HG02678 (cell line): ENCODE data around the gene CDC42BPA.
"Not testable (repeated sequence)": the region's sequence is repeated elsewhere in the genome, so short reads cannot be mapped to it uniquely, and the experiment has no call there.

ENCODE experiments used
- ATAC-seq: cut with Tn5 transposase; IDR thresholded peaks from one replicate; pipeline ENCODE4 v1.9.1; 2021; ENCODE audit warnings: mild to moderate bottlenecking, moderate library complexity; ENCODE audit not compliant: unreplicated experiment

The CDC42BPA gene

DNA sequence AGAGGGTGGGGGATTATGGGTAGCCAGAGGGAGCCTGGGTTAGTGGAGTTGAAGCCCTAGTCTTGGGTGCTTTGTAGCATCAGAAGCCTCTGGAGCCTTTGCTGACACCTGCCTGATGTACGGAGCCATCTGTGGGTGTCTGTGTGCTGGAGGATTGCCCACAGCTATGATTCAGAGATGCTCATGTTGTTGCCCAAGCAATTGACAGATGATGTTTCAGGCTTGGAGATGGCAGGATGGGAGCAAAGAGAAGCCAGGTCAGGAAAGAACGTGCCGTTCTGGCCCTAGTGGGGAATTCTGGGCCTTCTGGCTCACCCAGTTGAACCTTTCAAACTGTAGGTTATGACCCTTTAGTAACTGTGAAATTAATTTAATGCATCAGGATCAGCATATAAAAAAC, 350.6 kb downstream of the CDC42BPA start:
- no peak for ATAC-seq

DNA sequence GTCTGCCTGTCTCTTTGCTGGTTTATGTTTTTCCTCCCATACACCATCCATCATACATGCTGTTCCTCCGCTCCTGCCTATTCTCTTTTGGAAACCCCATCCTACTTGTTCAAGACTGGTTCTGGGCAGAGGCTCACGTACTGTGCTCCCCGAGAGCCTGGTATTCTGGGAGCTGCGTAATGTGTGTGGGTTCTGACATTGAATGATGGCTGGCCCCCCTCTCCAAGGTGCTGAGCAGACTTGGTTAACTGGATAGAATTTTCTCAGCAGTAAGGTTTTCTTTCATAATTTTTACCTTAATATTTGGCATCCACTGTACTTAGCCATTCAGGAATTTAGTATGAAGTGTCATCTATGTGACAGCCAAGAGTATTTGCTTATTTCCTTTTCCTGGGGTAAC, 351.6 kb downstream of the CDC42BPA start:
- ATAC-seq = no peak

DNA sequence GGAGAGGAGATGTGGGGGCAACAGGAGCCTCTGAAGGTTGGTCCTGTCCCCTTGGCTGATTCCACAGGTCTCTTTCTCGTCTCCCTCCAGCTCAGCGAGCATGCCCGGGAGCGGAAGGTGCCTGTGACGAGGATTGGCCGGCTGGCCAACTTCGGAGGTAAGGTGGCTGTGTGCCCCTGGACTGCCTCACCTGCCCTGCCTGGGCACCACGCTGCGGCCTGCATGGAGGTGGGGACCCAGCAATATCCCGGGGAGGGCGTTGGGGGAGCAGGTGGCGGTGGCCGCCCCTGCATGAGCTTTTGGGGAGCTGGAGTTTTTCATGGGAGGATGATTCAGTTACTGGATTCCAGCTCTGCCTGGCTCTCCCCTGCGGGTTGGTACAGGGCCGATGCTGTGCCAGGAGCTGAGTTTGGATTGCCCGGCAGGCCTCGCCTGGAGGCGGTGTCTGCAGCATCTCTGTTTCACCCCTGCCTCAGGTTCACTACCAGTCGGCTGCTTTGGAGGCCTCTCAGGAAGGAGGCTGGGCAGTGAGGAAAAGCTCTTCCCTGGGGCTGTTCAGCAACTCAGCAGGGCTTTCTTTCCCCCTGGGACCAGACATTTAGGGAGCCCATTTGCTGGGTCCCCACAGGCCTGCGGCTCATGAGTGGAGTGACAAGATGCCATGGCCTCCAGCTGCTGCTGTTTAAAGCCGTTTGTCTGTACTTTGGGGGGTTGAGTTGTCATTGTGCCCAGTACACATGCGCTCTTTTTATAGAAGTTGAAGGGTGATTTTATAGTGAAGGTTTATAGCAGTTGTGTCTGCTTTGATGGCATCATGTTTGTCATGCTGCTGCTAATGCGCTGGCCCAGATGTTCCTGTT, 352.5 kb downstream of the CDC42BPA start:
- no peak for ATAC-seq

DNA sequence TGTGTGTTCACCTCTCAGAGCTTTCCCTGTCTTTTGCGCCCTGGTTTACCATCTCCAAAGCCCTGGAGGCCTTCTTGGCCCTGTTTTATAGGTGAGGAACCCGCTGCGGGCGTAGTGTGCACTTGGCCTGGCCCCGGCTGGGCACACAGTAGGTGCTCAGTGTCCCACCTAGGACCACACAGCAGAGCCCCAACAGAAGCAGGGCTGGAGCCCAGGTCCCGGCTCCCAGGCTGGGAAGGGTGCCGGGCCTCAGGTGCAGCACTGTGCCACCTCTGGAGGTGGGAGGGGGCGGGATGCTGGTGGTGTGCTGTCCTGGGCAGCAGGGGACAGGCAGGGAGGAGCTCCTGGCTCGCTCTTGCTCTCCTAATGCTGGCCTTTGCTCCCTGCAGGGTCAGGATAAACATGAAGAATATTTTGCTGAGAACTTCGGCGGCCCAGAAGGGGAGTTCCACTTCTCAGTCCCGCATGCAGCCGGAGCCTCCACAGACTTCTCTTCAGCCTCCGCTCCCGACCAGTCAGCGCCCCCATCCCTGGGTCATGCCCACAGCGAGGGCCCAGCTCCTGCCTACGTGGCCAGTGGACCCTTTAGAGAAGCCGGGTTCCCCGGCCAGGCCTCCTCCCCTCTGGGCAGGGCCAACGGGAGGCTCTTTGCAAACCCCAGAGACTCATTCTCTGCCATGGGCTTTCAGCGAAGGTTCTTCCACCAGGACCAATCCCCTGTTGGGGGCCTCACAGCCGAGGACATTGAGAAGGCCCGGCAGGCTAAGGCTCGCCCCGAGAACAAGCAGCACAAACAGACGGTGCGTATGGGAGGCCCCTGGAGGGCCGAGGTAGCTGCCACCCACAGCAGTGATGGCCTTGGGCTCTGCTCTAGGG, 353.4 kb downstream of the CDC42BPA start:
- no peak for ATAC-seq

DNA sequence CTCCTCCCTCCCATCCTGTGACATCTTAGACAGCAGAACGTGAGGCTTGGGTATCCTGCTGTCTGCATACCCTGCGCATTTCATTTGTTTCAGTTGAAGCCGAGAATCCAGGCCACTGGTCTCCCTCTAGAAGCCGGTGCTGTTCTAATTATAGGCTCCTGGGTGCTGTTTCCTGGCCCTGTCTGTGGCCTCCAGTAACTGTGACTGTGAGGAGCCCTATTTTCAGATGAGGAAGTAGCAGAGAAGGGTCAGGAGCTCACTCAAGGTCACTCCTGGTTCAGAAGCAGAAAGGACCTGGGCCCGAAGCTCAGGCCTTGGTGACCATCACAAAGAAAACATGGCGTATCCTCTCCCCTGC, 354.2 kb downstream of the CDC42BPA start:
- no peak for ATAC-seq

DNA sequence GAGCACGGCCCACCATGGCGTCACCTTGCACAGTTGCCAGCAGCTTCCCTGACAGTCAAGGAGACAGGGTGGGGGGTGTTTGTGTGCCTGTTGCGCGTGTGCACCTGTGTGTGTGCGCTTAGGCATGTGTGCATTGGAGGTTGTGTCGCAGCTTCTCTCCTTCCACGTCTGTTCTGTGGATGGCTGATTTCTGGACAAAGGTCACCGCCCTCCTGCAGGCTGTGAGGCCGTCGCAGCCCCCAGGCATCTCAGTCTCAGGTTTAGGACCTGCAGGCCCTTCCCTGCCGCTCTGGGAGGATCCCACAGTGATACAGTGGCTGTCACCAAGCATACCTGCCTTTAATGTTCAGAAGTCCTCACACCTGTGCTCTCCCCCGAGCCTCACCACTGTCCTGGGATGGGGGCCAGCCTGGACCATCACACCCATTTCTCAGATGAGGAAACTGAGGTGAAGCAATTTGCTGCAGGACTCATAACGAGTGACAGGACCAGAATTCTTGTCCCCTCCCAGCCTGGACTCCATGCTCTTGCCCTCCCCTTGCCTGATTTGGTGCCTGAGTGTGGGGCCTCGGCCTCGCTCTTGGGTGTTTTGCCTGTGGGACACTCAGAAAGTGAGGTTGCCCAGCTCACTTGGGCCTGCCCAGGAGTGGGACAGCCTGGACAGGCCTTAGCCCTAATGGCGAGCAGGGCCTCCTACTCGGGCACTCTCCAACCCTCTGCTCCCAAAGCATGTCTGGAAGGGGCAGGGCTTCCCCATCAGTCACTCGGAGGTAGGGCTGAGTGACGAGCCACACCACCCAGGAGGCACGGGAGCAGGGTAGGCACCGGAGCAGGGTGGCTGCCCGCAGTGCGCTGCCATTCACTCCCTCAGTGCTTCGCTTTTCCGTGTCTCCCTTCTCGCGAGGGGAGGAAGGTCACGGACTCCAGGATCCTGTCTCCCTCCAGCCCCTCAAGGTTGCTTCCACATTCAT, 355.6 kb downstream of the CDC42BPA start:
- no peak for ATAC-seq

DNA sequence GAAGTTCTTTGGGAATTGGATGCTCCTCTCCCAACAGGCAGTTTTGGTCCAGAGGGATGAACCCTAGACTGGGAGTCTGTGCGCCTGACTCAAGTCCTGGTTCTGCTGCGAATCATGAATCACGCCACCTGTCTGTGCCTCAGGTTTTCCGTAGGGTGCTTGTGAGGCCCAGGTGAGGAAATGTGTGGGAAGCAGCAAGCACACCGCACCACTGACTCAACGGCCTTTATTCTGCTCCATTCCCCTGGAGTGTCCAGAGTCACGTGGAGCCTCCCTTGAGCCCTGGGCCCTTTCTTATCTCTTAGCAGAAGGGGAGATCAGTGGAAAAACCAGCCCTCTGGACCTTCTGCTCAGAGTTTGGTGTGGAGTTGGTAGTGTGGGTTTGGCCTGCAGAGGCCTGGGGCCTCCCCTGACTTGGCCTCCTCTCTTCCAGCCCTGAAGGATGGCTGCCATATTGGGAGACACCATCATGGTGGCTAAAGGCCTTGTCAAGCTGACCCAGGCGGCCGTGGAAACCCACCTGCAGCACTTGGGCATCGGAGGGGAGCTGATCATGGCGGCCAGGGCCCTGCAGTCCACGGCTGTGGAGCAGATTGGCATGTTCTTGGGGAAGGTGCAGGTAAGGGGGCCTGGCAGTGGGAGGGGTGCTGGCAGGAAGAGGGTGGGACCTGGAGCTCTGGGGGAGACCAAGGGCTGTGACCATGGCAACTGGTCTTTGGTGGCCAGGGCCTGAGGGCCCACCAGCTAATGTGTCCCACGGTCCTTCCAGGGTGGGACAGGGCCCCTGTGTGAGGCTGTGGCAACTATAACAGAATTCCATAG, 357.1 kb downstream of the CDC42BPA start:
- ATAC-seq = no peak

DNA sequence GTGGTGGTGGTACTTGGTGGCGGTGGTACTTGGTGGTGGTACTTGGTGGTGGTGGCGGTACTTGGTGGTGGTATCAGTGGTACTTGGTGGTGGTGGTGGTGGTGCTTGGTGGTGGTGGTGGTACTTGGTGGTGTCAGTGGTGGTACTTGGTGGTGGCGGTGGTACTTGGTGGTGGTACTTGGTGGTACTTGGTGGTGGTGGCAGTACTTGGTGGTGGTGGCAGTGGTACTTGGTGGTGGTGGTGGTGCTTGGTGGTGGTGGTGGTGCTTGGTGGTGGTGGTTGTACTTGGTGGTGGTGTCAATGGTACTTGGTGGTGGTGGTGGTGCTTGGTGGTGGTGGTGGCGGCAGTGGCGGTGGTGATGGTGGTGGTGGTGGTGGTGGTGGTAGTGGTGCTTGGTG, 358.0 kb downstream of the CDC42BPA start:
- ATAC-seq = no peak

DNA sequence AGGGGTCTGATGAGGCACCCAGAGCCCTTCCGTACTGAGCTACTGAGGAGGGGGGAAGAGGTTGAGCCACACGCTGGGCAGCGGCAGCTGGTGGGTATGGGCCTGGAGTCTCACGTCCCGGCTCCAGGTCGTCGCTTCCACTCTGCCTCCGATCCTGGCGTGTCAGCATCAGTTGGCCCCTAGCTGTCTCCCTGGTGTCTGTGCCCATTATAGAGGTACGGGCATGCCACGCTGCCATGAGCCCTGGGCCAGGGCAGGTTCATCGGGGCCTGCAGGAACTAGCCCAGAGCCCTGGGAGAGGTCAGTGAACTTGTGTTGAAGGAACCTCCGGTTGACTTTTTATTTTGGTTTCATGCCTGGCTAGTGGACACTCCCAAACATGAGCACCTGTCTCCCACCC, 360.0 kb downstream of the CDC42BPA start:
- ATAC-seq = no peak

DNA sequence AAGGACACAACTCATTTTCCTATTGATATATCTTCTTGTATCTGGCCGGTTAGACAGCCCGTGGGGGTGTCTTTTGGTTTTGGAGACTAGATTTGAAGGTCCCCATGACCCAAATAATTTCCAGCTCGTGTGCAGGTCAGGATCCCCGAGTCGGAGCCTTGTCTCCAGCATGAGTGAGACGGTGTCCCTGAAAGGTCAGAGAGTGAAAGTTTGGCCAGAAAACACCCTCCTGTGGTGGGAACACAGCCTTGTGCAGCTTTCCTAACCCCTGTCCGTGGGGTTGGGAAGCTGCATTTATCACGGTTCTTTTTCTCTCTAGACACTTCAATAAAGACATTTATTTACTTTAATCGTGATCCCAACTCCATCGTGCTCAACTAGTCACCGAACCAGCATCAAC, 360.6 kb downstream of the CDC42BPA start:
- no peak for ATAC-seq

DNA sequence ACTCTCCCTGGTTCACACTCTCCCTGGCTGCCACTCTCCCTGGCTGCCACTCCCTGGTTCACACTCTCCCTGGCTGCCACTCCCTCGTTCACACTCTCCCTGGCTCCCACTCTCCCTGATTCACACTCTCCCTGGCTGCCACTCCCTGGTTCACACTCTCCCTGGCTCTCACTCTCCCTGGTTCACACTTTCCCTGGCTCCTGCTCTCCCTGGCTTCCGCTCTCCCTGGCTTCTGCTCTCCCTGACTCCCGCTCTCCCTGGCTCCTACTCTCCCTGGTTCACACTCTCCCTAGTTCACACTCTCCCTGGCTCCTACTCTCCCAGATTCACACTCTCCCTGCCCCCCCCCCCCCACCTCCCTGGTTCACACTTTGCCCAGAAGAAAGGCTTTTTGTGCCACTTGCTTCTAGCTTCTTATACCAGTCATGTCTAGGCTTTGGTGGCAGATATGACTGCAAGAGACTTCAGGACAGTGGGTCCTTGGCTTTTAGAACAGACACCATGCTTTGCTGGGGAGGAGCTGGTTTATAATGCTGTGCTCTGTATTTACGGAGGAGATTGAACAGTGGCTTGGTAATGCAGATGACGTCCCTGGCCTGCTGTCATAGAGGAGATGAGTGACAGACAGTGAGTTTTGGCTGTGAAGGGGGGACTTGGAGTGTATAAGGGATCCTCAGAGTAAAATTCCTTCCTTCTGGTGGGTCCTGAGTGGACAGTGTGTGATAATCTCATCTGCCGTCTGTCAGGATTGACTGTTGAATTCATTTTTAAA, 361.2 kb downstream of the CDC42BPA start:
- ATAC-seq = no peak

DNA sequence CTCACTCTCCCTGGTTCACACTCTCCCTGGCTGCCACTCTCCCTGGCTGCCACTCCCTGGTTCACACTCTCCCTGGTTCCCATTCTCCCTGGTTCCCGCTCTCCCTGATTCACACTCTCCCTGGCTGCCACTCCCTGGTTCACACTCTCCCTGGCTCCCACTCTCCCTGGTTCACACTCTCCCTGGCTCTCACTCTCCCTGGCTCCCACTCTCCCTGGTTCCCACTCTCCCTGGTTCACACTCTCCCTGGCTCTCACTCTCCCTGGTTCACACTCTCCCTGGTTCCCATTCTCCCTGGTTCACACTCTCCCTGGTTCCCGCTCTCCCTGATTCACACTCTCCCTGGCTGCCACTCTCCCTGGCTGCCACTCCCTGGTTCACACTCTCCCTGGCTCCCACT, 362.4 kb downstream of the CDC42BPA start:
- ATAC-seq = not testable (repeated sequence)

DNA sequence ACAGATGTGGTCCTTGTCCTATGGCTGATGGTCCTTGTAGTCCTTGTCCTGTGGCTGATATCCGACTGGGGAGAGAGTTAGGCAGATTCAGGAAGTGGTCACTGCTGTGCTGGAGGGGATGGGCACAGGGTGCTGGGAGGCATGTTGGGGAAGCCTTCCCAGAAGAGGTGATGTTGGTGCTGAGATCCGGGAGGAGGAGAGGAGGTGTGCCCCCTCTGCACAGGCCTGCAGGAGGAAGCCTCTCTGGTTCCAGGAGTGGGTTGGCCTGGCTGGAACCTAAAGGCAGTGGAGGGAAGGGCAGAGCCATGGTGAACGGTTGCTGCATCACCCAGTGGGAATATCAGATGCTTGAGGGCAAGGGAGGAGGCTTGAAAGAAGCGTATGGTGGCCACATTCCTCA, 363.5 kb downstream of the CDC42BPA start:
- no peak for ATAC-seq

DNA sequence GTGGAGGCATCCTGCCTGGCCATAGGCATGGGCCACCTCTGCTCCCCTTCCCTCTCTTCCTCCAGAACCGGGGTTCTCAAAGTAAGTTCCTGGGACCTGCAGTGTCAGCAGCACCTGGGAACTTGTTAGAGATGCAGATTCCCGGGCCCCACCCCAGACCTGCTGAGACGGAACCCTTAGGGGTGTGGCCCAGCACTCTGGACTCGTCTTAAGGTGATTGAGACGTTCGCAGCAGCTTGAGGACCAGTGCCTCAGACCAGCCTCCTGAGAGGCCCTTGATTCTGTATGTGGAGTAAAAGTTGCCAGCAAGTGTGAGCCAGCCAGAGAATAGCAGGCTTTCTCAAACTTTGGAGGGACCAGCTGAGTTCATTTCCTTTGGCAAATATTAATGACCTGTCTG, 364.0 kb downstream of the CDC42BPA start:
- ATAC-seq = no peak

DNA sequence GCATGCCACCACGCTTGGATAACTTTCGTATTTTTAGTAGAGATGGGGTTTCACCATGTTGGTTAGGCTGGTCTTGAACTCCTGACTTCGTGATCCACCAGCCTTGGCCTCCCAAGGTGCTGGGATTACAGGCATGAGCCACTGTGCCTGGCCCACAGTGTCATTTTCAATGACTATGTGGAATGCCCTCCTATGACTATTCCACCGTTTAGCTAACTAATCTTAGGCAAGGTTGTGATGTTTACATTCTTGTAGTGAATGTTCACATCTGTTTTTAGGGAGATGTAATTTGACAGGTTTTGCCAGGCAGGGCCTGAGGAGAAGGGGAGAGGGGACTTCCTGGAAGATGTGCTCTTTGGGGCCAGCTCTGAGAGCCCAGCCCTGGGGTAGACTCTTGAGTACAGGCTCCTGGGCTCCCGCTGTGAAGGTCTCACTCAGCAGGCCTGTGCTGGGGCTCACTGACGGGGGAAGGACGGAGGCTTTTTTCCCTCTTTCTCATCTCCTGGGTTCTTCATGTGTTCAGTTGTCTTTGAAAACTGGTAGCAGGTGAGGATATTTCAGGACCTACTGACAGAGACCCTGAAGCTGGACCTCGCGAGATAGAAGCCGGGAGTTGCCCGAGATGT, 365.0 kb downstream of the CDC42BPA start:
- no peak for ATAC-seq

DNA sequence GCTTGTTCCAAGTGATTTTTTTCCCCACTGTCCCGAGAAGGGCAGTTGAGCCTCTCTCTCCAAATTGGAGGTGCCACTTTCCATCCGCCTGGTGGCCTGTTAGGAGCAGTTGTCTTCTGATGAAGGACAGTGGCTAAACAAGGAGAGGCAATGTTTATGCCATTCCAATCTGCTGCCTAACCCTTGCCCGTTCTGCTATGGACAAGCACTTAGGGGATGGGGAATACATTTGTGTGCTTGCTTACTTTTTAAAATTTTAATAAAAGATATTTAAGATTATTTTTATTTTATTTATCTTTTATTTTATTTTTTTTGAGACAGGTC, 366.2 kb downstream of the CDC42BPA start:
- no peak for ATAC-seq

DNA sequence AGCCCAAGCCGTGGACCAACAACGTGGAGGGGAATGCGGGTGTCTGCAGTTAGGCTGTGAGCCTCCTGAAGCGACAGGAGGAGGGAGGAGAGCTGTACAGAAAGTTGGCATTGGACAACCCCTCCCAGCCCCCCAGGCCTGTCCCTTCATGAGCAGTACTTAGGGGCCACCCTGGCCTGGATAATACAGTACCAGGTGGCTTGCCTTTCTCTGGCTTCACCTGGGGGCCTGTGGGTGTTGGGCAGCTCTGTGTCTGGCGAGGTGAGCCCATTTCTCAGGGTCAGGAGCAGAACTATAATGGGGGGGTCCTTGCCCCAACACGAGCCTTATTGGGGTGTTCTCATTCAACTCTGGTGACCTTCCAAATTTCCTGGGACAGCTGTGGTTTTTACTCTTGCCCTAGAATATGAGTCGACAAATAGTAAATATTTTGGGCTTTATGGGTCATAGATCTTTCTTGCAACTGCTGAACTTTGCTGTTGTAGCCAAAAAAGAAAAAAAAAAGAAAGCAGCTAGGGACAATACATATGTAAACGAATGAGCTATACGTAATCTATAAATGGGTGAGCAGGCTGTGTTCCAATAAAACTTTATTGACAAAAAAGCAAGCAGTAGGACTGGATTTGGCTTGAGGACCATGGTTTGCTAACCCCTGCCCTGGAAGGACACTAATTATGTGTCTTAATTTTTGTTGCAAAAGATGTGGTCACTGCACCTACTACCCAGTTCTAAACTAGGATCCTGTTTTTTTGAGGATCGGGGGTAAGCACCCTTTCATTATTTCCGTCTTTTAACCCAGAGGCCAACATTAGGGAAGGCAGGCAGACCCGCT, 366.8 kb downstream of the CDC42BPA start:
- no peak for ATAC-seq

DNA sequence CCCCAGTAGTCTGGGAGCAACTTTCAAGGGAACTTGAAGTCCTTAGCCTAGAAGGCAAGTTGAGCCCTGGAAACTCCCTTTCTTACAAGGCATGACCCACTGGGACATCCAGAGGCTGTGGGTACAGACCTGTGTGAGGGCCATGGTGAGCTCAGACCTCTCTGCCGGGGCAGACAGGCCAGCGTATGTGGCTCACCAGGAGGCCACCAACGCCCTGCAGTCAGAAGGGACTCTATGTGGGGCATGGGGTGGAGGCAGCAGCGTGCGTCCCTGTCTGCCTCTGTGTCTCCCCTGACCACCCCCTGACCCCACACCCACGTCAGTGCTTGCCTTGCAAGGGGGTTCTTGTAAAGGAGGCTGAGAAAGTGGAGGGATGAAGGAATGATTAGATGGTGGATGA, 367.4 kb downstream of the CDC42BPA start:
- no peak for ATAC-seq
